ENCODE data around the gene CTU2.

The CTU2 gene

DNA sequence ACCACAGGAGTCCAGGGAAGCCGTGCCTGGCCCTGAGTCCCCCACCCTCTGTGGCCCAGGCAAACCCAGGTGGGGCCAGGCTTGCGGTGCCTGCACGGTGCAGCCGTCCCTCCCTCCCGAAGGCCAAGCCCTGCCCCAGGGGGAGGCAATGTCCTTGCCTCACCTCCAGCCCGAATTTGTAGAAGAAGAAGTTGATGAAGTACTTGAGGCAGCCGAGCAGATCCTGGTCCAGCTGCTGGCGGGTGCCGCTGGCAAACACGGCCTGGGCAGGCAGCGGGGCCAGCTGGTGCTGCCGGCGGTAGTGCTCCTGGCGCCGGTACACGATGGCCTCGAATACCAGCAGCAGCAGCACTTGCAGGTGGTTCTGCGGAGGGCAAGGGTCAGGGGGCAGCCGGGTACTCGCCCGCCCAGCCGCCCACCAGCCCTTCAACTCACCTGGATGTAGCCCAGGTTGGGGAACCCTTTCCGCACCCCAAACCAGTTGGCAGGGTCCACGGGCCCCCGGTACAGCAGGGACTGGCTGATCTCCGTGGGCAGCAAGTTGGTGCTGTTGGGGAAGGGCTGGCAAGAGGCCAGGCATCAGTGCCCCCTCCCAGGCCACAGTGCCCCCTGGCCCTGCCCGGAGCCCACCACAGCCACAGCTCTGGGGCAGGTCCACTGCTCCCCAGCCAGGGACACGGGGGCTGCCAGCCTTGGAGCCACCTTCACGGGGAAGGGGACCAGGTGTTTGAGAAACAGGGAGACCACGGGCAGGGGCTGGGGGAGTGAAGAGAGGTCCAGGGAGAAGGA lies 26.1 kb downstream of the CTU2 start:
- no peak for DNase-seq

- no peak for DNase-seq
These were observed 26.6 kb downstream of the CTU2 start for GRCh38 chr16:88732961-88733294.

- no peak for DNase-seq
These were observed 27.5 kb downstream of the CTU2 start for GRCh38 chr16:88733630-88734360.

- no peak for DNase-seq
These were observed 28.0 kb downstream of the CTU2 start for GRCh38 chr16:88734361-88734728.

GRCh38 chr16:88735121-88735520 lies 28.8 kb downstream of the CTU2 start:
- DNase-seq = no peak

DNA sequence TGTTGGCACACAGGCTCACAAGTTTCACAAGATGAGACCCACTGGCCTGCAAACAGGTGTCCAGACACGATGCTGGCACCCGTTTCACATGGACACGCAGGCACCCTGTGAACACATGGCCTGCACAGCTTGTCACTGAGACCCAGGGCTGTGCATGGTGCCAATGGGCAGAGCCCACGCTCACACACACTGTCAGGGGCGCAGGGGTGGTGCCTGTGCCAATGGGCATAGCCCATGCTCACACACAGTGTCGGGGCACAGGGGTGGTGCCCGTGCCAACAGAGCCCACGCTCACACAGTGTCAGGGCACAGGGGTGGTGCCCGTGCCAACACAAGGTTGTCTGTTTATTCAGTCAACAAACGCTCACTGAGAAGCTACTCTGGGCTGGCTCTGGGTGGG lies 29.3 kb downstream of the CTU2 start:
- DNase-seq = no peak

- DNase-seq = no peak
These were observed 29.8 kb downstream of the CTU2 start for GRCh38 chr16:88736088-88736487.

- DNase-seq = no peak
These were observed 30.2 kb downstream of the CTU2 start for GRCh38 chr16:88736496-88736895.

GRCh38 chr16:88737298-88738150 lies 31.2 kb downstream of the CTU2 start:
- peak; percentile 82 for DNase-seq

- DNase-seq = no peak
These were observed 32.1 kb downstream of the CTU2 start for GRCh38 chr16:88738151-88739084.

- DNase-seq = no peak
These were observed 33.1 kb downstream of the CTU2 start for GRCh38 chr16:88739139-88739976.

DNA sequence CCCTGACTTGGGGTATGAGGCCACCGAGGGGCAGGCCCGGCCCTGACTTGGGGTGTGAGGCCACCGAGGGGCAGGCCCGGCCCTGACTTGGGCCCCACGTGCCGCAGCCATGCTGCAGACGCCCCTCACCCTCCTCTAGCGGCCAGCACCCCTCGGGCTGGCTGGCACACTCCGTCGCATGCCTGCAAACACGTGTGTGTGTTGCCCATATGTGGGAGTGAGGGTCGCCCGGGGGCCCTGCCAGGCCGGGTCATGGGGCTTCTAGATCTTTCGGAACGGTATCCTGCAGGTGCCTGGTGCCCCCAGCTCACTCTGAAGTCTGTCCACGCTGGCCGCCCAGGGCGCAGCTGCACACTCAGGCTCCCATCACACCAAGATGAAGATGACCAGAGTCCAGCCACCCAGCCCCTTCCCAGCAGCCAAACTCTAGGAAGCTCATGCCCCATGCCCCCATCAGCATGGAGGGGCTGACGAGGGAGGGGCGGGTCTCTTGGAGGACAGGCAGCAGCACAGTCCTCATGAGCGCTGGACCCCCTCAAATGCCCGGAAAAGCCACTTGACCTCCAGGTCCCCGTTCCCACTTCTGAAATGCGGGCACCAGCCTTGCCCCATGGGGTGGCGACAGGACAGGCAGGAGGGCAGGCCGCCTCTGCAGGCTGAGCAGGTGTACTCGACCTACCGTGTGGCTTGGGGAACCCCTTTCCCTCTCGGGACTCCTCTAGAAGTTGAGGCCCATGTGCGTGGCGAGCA lies 33.8 kb downstream of the CTU2 start:
- no peak for DNase-seq

DNA sequence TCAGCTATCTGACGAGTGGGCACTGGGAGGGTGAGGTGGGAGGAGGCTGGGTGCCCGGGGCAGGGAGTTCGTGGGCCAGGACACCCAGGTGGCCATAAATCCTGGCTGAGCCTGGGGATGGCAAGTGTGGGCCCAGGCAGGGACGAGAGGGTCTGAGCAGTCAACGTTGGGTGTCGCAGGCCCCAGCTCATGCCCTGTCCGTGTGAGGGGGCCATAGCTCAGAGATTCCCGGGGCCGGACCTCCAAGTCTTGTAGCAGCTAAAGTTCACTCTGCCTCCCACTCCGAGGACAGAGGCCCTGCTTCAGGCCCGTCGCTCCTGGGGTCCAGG lies 34.4 kb downstream of the CTU2 start:
- DNase-seq = no peak

GRCh38 chr16:88741368-88741767 lies 35.1 kb downstream of the CTU2 start:
- DNase-seq = no peak

DNA sequence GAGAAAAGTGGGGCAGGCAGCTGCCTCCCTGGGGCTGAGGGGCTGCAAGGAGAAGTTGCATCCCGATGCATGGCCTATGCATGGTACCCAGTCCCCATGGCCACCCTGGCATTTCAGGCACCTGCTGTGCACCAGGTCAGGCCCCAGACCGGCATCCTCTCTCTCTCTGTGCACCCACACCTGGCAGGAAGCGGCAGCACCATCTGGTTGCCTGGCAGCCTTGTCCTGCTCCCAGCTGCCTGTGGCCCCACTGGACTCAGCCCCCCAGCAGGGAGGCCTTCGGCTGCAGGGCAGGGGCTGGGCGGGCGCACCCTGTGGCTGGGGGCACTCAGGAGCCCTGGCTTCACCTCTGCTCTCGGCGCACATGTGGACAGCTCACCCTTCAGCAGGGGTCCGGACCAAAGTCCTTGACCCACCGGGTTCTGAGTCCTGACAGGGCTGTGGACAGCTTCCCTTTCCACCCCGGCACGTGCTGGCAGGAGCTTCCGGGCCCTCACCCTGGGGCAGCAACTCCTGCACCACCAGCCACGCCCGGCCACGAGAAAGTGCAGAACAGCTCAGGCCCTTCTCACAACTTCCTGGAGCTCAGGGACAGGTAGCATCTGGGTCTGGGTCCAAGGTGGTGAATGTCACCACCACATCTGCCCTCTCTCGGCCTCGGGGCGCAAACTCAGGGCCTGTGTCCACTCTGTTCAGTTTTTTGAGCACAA lies 36.7 kb downstream of the CTU2 start:
- DNase-seq = no peak

- DNase-seq = peak; percentile 56
These were observed 37.6 kb downstream of the CTU2 start for GRCh38 chr16:88743693-88744576.

DNA sequence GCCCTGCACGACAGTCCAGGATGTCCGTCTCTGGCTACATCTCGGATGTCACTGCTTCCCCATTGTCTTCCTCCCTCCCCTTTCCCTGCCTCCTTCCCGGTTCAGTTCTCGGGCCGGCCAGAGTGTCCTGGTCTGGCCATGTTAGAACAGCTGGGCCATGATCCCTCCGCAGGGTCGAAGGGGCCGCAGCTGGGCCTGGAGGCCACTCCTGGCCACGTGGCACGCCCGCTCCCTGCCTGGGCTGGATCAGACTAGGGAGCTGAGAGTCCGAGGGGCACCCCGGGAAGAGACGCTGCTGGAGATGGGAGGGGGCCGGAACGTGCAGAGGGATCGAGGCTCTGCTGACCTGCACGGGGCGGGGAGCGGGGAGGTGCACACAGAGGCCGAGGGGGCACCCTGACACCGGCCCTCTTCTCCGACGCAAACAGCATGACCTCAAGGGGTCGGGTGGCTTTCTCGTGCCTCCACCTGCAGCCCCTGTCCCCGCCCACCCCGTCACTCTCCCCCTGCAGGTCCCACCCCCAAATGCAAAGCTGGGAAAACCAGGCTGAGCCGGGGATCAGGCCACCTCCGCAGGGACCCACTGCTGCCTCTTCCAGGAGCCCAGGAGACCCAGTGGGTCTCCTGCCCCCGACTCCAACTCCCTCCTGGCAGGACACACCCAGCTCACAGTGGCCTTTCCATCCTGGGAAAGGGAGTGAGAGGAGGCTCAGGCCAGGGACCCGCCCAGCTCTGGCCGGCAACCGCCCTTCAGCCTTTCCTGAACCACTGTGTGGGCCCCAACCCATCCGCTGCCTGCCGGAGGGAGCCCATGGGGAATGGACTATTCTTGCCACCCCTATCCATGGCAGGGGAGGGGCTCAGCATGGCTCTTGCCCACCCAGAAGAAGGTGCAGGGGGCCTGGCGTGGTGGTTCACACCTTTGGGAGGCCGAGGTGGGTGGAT lies 38.5 kb downstream of the CTU2 start:
- no peak for DNase-seq

GRCh38 chr16:88746506-88746905 lies 40.2 kb downstream of the CTU2 start:
- no peak for DNase-seq
